GM12874 (cell line): ENCODE data around the gene SLC16A10.

Experiments used
- CTCF ChIP-seq: IDR thresholded peaks from 2 replicates; pipeline ENCODE4 v1.5.1; 2011; ENCODE audit warnings: low read depth, mild to moderate bottlenecking, control low read depth, low read length, moderate library complexity; ENCODE audit not compliant: insufficient read depth

The SLC16A10 gene

GRCh38 chr6:111211411-111212030 is 124.2 kb downstream of the SLC16A10 start:
- no peak for TF ChIP-seq CTCF

- no peak for TF ChIP-seq CTCF
Measured at GRCh38 chr6:111212625-111213024, 125.3 kb downstream of the SLC16A10 start.

GRCh38 chr6:111215131-111215530 is 127.8 kb downstream of the SLC16A10 start:
- no peak for TF ChIP-seq CTCF

GRCh38 chr6:111219785-111220184 is 132.5 kb downstream of the SLC16A10 start:
- TF ChIP-seq CTCF: no peak

GRCh38 chr6:111220383-111221031 is 133.2 kb downstream of the SLC16A10 start:
- no peak for TF ChIP-seq CTCF

- no peak for TF ChIP-seq CTCF
Measured at GRCh38 chr6:111221804-111222203, 134.5 kb downstream of the SLC16A10 start.

GRCh38 chr6:111222341-111222740 is 135.0 kb downstream of the SLC16A10 start:
- no peak for TF ChIP-seq CTCF
